Measurements from ENCODE around the gene PRKD1.
"Not testable (repeated sequence)": the region's sequence is repeated elsewhere in the genome, so short reads cannot be mapped to it uniquely, and the experiment has no call there.

The PRKD1 gene

DNA sequence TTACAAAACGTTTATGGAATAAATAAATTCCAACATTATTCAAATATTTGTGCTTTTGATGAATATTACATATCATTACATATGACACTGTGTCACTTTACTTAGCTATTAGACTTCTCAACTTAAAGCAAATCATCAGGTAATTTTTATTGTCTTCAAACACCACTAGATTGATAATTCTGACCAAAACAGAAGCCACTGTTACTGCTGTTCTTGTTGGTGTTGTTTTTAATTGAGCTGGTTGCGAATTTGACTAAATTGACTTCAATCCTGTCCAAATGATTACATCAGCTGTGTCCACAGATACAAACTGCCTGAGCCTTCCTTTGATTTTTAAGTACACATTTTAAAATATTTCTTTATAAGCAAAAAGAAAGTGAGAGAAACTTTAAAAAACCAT, 29.2 kb downstream of the PRKD1 start:
- no peak for DNase-seq

DNA sequence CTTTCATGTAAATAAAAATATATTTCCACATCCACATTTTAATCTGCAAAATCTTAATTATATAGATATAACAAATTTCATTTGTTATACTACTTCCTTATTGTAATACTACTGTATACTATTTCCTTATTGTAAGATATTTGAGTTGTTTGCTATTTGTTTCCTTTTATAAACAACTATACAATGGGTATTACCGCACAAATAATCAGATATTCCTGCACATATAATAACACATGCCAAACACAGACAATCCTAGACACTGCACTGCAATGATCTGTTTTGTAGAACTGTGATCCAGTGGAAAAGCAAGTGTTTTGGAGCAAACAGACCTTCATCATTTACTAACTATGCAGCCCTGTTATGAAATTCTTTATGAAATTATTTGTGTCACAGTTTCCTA, 30.5 kb downstream of the PRKD1 start:
- DNase-seq = no peak

DNA sequence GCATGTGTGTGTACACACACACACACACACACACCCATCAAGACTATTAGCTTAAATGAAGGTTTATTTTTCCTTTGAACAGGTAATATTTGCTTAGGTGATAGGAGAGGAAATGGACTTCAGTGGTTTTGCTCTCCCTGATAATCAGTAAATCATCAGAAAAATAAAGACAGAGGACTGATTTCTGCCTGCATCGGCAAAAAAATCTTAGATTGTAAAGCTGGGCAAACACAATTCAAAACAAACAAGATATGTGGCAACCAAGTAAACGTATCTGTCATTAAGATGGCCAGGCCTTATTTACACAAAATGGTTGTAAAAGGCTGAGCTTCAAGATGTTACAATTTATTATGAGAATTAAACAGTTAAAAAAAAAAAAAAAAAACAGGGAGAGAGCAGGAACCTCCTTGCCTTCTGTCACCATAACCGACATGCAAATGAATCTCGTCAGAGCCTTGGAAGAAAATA, 31.3 kb downstream of the PRKD1 start:
- no peak for DNase-seq

DNA sequence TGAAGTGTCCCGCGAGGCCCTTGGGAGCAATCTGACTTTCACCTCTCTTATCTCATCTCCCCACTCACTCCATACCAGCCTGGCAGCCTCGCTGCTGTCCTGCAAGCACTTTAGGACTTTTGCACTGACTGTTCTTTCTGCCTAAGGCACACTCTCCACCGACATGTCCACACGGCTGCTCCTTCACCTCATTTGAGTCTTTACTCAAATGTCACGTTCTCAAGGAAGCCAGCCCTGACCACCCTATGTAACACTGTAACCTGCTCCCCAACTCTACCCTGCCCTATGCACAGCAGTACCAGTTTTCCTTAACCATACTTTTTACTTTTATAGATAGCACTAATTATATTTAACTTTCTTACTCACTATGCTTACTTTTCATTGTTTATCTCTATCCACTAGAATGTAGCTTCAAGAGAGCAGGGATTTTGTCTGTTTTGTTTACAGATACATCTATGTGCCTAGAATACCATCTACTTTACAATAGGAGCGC, 32.0 kb downstream of the PRKD1 start:
- no peak for DNase-seq

DNA sequence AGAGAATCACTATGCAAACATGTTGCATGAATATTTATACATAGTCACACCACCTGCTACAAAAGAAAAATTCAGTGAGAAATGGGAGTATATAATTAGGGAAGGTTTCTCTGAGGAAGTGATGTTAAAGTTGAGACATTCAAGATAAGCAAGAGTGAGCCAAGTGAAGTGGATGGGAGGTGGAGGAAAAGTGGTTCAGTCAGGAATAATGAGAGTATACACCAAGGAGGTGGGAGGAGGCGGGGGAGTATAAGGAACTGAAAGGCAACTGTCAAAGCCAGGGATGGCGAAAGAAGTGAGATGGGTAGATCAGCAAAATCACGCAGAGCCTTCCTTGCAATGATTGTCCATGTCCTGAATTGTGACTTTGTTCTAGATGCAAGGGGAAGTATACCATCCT, 33.7 kb downstream of the PRKD1 start:
- DNase-seq = no peak

DNA sequence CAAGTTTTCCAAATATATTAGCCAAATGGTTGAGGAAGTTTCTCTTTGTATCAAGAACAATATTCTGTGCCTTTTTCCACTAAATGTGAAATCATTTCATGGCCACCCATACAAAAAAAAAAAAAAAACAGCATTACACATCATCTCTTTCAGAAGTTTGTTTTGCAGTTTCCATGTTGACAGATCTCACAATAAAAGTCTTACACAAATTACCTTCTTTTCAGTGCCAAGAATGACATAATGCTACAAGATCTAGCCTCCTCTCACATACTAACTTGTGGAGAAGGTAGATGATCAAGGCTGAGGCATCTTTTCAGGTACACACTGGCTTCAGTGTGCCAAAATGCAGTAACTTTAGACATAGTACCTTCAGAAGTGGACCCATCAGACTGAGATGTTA, 35.3 kb downstream of the PRKD1 start:
- DNase-seq = no peak

DNA sequence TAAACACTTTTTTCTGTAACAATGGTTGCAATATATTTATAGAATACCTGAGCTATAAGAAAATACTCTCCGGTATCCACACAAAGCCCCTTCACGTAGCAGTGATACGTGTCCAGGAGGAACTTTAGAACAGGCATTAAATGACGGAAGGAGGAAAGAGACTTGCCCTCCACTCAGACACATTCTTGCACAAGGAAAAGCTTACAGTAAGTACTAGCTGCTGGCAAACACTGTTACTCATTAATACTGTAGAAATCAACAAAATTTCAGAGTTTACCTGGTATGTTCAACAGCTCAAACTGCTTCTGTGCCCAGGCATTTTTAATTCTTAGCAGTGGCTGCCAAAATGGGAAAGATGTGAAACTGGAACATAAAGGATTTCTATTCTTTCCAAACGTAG, 41.7 kb downstream of the PRKD1 start:
- no peak for DNase-seq

DNA sequence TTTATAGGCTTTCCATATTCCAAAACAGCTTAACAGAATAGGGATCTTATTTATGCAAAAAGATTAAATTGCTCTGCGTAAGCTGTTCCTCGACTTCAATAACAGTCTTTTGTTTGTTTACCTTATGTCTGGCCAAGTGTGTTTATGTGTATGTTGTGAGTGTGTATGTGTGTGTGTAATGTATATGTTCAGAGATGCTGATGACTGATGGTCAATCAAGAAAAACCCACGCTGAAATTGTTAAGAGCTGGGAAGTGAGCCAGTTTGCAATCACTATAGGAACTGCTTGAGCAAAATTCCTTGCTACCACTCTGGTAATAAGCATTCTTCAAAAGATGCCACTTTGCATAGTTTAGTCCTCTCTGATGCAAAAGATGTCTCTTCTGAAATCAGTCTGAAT, 59.6 kb downstream of the PRKD1 start:
- no peak for DNase-seq

DNA sequence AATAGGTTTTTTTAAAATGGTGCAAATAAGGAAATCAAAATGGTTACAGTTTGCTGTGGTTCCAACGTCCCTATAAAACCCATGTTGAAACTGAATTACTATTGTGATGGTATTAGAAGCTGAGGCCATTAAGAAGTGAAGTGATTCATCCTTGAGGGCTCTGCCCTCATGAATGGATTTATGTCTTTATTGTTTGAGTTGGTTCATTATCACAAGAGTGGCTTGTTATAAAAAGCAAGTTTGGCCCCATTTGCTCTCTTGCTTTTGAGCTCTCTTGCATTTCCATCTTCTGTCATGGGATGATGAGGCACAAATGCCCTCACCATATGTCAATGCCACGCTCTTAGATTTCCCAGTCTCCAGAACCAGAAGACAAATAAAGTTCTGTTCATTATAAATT, 62.3 kb downstream of the PRKD1 start:
- no peak for DNase-seq

DNA sequence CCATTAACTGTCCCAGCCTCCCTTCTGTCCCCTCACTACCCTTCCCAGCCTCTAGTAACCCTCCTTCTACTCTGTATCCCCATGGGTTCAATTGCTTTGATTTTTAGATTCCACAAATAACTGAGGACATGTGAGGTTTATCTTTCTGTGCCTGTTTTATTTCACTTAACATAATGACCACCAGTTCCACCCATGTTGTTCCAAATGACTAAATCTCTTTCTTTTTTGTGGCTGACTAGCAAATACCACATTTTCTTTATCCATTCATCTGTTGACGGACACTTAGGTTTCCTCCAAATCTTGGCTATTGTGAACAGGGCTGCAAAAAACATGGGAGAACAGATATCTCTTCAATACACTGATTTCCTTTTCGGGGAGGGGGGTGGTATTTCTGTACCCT, 65.7 kb downstream of the PRKD1 start:
- no peak for DNase-seq

DNA sequence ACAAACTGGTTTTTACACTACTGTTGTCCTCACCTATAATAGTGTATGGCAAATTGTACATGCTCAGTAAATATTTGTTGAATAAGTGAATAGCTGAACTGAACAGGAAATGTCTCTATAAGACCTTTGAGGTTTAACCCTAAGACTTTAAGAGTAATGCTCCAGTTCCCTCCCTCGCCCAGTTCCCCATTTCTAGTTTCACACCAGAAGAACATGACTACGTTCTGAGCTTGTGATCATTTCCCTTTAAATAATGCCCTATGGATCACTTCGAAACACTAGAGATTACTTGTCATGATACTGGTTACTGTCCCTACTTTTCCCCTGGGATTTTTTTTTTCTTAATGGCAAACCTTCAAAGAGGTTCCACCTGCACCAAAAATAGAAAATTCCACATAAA, 69.3 kb downstream of the PRKD1 start:
- DNase-seq = no peak

DNA sequence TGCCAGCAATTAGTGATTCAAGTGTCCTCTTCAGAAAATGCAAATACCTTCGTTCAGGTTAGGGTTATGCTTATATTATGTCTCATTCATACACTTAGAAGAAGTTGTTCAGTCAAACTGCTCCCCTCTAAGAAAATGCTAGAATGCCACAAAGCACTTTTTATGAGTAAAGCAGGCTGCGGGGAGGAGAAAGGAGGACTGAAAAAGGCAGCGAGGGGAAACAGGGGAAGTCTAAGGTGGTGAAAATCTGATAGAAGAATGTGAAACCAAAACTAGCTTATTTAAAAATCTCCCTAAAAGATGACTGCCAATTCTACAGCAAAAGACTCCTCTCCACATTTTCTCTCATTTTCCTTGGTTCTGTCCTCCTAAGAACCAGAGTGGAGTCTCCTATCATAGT, 70.1 kb downstream of the PRKD1 start:
- no peak for DNase-seq

DNA sequence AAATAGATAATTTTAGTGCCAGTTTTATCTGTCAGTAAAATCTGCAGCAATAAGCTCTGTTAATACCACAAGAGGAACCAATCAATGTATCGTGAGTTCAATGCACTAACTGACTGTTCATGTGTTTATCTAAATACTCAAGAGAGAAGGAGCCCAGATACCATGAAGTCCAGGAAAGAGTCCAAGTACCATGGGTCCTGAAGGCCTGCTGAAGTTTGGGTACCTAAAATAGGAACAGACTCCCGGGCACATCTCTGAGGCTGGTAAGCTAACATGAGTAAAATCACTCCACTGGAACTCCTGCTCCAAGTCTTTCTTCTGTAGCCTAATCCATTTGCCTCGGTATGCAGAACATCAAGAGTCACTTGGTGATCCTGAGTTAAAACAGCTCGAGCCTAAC, 71.1 kb downstream of the PRKD1 start:
- no peak for DNase-seq

DNA sequence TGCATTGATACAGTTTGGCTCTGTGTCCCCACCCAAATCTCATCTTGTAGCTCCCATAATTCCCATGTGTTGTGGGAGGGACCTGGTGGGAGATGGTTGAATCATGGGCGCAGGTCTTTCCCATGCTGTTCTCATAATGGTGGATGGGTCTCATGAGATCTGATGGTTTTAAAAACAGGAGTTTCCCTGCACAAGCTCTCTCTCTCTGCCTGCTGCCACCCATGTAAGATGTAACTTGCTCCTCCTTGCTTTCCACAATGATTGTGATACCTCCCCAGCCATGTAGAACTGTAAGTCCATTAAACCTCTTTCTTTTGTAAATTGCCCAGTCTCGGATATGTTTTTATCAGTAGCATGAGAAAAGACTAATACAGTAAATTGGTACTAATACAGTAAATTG, 74.0 kb downstream of the PRKD1 start:
- not testable (repeated sequence) for DNase-seq

DNA sequence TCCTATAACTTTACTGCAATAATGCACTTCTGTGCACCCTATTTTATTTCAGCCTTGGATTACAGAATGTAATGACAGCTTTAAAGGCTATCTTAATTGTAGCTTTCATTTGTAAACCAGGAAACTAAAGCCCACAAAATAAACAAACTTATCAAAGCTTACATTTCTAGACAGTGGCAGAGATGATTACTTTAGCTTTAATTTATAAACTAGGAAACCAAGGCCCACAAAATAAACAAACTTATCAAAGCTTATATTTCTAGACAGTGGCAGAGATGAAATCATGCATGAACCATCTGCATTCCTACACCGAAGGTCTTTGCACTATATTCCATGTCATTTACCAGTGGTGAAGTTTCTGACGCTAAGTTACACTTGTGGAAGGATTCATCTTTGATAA, 74.4 kb downstream of the PRKD1 start:
- DNase-seq = no peak

DNA sequence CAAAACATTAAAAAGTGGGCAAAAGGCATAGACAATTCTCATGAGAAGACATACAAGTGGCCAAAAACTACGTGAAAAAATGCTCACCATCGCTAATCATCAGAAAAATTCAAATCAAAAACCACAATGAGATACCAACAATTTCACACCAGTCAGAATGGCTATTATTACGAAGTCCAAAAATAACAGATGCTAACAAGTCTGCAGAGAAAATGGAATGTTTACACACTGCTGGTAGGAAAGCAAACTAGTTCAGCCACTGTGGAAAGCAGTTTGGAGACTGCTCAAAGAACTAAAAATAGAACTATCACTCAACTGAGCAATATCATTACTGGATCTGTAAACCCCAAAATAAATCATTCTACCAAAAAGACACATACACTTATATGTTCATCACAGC, 76.2 kb downstream of the PRKD1 start:
- DNase-seq = no peak

DNA sequence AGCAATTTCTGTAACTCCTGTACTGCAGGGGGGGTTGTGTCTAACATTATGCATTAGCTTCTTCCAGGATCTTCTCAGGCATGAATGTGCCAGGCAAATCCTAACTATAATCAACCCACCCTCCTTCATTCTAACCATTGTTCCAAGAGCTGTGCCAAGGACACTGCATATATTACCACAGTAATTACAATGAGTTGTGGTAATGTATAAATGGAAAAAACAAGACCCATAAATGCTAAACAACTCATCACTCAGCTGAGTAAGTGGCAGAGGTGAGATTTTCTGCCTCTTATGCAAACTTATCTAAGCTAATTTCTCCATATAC, 80.6 kb downstream of the PRKD1 start:
- no peak for DNase-seq

DNA sequence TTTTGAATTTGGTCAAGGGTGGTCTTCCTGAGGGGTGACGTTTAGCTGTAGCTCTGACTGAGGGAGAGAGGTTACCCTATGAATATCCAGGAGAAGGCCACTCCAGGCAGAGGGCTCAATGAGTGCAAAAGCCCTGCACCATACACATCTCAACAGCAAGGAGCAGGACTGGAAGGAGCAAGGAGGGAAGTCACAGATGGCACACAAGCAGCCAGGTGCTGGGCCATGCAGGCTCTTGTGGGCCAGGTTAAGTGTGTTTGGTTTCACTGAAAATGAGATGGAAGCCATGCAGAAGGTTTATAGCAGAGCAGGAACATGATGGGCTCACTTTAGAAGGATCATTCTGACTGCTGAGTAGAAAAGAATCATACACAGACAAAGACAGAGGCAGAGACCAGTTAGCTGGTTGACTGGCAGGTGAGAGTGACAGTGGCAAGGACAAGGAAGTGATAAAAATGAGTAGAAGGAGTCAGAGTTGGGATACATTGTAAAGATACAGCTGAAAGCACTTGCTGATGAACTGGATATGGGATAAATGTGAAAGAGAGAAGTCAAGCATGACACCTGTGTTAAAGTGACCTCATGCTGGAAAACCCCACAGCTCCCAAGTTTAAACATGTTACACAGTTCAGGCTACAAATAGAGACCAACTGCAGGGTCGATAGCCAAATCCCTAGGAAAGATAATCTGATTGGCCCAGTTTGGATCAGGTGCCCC, 81.2 kb downstream of the PRKD1 start:
- DNase-seq = no peak

DNA sequence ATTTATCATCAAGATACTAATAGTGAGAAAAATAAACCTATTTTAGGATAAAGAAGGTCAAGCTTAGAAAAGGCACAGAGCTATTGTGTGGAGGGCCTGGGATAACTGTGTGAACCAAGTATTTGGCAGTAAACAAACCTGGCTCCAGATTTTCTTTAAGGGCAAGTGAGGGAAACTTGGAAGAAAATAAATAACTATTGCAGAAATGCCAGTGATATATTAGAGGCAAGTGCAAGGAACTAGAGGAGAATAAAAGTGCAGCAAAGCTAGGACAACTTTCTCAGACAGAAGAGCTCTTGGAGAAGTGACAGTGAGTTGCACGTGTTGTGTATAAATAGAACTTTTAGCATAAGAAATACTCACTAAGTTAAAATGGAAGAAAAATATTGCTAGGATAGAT, 83.7 kb downstream of the PRKD1 start:
- DNase-seq = no peak

DNA sequence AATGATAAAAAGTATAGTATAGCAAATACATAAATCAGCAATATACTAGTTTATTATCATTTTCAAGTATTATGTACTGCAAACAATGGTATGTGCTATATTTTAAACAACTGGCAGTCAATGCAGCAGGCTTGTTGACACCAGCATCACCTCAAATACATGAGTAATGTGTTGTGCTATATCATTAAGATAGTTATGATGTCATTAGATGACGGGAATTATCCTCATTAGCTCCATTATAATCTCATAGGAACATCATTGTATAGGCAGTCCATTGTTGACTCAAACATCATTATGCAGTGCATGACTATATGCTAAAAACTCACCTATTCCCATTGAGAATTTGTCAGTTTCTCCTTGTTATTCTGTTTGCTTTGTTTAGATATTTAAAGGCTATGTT, 85.4 kb downstream of the PRKD1 start:
- no peak for DNase-seq

DNA sequence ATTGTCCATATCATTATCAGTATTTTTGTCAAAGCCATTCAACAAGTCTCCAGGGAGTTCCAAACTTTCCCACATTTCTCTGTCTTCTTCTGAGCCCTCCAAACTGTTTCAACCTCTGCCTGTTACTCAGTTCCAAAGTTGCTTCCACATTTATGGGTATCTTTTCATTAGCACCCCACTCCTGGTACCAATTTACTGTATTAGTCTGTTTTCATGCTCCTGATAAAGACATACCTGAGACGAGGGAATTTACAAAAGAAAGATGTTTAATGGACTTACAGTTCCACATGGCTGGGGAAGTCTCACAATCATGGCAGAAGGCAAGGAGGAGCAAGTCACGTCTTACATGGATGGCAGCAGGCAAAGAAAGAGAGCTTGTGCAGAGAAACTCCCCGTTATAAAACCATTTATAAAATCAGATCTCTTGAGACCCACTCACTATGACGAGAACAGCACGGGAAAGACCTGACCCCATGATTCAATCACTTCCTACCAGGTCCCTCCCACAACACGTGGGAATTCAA, 87.2 kb downstream of the PRKD1 start:
- DNase-seq = not testable (repeated sequence)

DNA sequence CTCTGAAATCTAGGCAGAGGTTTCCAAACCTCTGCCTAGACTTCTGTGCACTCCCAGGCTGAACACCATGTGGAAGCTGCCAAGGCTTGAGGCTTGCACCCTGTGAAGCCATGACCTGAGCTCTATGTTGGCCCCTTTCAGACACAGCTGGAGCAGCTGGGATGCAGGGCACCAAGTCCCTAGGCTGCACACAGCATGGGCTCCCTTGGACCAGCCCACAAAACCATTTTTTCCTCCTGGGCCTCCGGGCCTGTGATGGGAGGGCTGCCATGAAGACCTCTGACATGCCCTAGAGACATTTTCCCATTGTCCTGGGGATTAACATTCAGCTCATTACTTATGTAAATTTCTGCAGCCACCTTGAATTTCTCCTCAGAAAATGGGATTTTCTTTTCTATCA, 88.0 kb downstream of the PRKD1 start:
- DNase-seq = not testable (repeated sequence)

DNA sequence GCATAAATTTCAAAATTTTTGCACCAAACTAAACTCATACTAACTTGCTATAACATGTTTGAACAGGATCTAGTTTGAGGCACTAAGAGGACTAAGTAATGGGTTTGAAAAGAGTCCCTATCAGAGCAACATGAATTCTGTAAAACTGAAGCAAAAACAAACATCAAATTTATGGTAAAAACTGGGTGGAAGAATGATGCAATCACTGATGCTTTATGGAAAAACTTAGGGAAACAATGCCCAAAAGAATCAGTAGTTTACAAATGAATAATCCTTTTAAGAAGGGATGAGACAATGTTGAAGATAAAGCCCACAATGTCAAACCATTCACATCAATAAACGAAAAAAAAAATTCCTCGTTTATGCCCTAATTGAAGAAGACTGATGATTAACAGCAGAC, 88.9 kb downstream of the PRKD1 start:
- DNase-seq = no peak

DNA sequence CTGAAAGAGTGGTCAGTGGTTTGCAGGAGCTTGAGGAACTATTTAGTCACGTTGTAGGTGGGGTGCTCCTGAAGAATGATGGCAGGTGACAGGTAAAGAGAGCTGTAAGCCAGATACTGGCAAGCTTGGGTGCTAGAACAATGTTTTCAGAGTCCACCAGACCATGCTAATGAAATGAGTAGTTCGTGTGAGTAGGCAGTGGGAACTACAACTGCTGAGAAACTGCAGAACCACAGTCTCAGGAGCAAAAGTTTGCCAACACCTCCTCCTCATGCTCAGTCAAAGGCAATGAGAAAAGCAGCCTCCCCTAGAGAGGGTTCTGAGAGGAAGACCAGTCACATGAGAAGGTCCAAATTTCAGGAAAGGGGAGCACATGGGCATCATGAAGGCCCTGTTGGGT, 91.3 kb downstream of the PRKD1 start:
- DNase-seq = no peak

DNA sequence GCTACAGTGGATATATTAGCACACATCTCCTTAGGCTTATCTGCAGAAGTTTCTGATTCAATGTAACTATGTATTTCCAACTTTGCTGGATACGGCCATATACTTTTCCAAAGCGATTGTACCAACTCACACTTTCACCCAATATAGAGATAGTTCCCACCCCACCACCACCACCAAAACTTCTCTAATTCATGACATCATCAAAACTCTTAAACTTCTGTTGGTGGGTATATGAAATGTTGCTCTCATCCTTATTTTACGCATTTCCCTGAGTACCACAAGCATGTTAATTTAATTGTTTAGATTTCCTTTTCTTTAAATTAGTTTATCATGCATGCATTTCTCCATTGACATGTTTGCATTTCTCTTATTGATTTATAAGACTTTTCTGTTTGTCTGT, 95.6 kb downstream of the PRKD1 start:
- DNase-seq = no peak
